ENCODE measurements around the gene SQSTM1. TPM values are rescaled to one million over a fixed set of nuclear protein-coding genes. Genes with fewer than 3 reads are reported as not detected.

The SQSTM1 gene
- total and polyA plus RNA-seq, 2 experiments from 2014 or later = 402 to 641 TPM

DNA sequence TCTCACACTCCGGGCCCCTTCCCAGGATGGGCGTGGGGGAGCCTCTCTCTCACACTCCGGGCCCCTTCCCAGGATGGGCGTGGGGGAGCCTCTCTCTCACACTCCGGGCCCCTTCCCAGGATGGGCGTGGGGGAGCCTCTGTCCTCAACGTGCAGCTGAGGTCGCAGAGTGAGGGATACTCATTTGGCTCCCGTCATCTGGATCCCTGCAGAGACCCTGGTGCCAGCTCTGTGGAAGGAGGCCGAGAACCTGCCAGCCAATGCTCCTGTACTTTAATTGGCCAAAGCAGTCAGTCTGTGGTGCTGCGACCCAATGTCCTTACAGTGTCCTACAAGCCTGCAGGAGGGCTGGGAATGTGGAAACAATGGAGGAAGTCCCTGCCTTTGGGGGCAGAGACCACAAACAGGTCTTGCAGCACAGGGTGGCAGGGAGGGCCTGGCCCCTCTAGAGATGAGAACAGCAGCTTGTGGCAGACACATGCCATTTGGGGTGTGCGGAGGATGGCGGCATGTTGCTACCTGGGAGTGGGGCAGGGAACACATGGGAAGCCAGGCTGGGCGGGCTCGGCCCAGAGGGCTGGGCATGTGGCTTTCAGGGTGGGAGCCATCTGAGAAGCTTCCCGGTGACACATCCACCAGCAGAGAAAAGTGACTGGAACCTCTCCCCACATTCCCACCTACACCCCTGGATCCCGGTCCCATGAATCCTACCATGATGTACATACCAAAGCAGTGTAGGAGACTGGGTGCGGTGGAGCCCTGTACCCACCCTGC lies 51.5 kb downstream of the SQSTM1 start:
- DNase-seq (ENCODE audit: low spot score) = no peak
- no peaks in the 10 kb centered on the region for H3K9me3 ChIP-seq (ENCODE audit: low read depth)
- no peak overlapping the region for H3K4me3 ChIP-seq
- no peaks in the 10 kb centered on the region for H3K36me3 ChIP-seq (replicated peaks; ENCODE audit: insufficient read depth, low read depth)
- no peaks in the 10 kb centered on the region for H4K20me1 ChIP-seq (ENCODE audit: insufficient read depth, poor library complexity, severe bottlenecking)
- 93% methylated on average over 8 of the region's 18 CpGs for WGBS (ENCODE audit: low lambda C conversion rate, missing lambda C conversion rate)
- TF ChIP-seq EZH2phosphoT487 (IDR thresholded peaks at IDR 0.05; ENCODE audit: low read depth, severe bottlenecking, unreplicated experiment) (no peak), EZH2 (IDR thresholded peaks at IDR 0.05; ENCODE audit: borderline replicate concordance) (no peak)
- TF ChIP-seq, protein P1, sequence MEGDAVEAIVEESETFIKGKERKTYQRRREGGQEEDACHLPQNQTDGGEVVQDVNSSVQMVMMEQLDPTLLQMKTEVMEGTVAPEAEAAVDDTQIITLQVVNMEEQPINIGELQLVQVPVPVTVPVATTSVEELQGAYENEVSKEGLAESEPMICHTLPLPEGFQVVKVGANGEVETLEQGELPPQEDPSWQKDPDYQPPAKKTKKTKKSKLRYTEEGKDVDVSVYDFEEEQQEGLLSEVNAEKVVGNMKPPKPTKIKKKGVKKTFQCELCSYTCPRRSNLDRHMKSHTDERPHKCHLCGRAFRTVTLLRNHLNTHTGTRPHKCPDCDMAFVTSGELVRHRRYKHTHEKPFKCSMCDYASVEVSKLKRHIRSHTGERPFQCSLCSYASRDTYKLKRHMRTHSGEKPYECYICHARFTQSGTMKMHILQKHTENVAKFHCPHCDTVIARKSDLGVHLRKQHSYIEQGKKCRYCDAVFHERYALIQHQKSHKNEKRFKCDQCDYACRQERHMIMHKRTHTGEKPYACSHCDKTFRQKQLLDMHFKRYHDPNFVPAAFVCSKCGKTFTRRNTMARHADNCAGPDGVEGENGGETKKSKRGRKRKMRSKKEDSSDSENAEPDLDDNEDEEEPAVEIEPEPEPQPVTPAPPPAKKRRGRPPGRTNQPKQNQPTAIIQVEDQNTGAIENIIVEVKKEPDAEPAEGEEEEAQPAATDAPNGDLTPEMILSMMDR (IDR thresholded peaks at IDR 0.05; ENCODE audit: poor library complexity) = no peak
- no peaks in the 10 kb centered on the region for H3K4me1 ChIP-seq (ENCODE audit: insufficient read depth)
- no peak overlapping the region for H3K4me2 ChIP-seq
- H3K9me2 ChIP-seq (replicated peaks; ENCODE audit: insufficient read depth) = no peaks in the 10 kb centered on the region
- no peaks in the 10 kb centered on the region for H3K27me3 ChIP-seq
- no peak overlapping the region for H2AFZ ChIP-seq
- H3K79me2 ChIP-seq = no peaks in the 10 kb centered on the region
- no peak overlapping the region for H3K27ac ChIP-seq

DNA sequence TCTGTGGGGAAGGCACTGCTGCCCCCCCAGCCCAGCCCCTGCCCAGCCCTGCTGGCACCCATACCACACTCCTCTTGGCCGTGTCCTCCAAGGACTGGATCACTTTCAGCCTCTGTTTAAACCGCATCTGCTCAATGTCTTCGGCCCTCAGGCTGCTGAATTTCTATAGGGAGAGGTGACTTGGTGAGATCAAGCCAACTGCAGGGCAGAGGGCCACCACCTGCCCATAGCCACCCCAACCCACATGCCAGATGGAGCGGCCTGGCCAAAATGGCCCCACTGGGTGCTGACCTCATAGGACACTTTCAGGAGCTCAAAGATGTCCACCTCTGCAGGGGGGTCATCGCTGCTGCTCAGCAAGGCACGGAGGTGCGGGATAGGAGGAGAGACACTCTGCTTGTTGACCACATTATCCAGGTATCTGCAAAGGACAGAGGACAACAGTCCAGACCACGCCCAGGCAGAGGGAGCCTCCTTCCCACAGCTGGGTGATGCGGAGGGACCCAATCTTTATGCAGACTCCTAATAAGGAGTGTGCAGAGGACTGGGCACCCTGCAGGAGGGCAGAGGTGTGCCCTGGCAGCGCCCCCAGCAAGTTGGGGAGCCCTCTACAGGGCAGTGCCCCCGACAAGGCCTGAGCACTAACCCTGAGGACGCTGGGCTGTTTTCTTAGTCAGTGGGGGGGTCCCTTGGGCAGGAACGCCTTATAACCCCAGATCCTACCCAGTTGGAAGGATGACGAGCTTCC lies 52.3 kb downstream of the SQSTM1 start:
- Histone ChIP-seq H3K9me2 (replicated peaks; ENCODE audit: insufficient read depth) (no peaks in the 10 kb centered on the region), H3K27me3 (no peaks in the 10 kb centered on the region), H3K4me2 (no peak overlapping the region), H3K27ac (no peak overlapping the region), H2AFZ (no peak overlapping the region), H3K4me3 (no peak overlapping the region), H4K20me1 (ENCODE audit: insufficient read depth, poor library complexity, severe bottlenecking) (no peaks in the 10 kb centered on the region), H3K4me1 (ENCODE audit: insufficient read depth) (no peaks in the 10 kb centered on the region), H3K36me3 (replicated peaks; ENCODE audit: insufficient read depth, low read depth) (no peaks in the 10 kb centered on the region), H3K9me3 (ENCODE audit: low read depth) (no peaks in the 10 kb centered on the region), H3K79me2 (no peaks in the 10 kb centered on the region)
- DNase-seq (ENCODE audit: low spot score) = no peak
- TF ChIP-seq EZH2 (IDR thresholded peaks at IDR 0.05; ENCODE audit: borderline replicate concordance) (no peak), EZH2phosphoT487 (IDR thresholded peaks at IDR 0.05; ENCODE audit: low read depth, severe bottlenecking, unreplicated experiment) (no peak)
- TF ChIP-seq, protein P1 (IDR thresholded peaks at IDR 0.05; ENCODE audit: poor library complexity) = no peak
- WGBS (ENCODE audit: low lambda C conversion rate, missing lambda C conversion rate) = 94% methylated on average over 14 of the region's 14 CpGs

DNA sequence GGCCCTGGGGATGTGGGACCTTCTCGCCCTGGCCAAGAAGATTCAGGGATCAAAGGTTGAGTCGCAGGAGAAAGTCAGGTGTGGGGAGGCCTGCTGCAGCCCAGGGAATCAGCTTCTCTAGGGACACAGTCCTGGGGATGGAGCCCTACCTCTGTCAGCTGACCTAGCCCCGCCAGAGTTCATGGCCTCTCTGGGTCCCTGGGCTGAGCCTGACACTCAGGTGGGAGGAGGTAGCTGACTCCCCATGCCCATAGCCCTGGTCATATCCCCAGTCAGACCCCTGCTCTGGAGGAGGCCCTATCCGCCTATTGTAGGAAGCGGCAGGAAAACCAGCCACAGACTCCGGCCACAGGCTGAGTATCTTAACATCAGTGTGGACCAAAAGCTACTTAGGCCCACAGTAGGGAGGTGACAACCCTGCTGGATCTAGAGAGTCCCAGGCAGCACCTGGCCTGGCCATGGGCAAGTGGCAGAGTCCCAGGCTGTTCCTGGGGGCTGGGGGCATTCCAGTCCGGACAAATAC lies 52.9 kb downstream of the SQSTM1 start:
- H3K4me2 ChIP-seq = no peak overlapping the region
- no peak overlapping the region for H2AFZ ChIP-seq
- H3K79me2 ChIP-seq = no peaks in the 10 kb centered on the region
- H3K36me3 ChIP-seq (replicated peaks; ENCODE audit: insufficient read depth, low read depth) = no peaks in the 10 kb centered on the region
- no peaks in the 10 kb centered on the region for H3K4me1 ChIP-seq (ENCODE audit: insufficient read depth)
- TF ChIP-seq, protein P1 (IDR thresholded peaks at IDR 0.05; ENCODE audit: poor library complexity) = no peak
- no peaks in the 10 kb centered on the region for H3K27me3 ChIP-seq
- DNase-seq (ENCODE audit: low spot score) = no peak
- no peaks in the 10 kb centered on the region for H3K9me3 ChIP-seq (ENCODE audit: low read depth)
- H3K9me2 ChIP-seq (replicated peaks; ENCODE audit: insufficient read depth) = no peaks in the 10 kb centered on the region
- no peak overlapping the region for H3K4me3 ChIP-seq
- WGBS (ENCODE audit: low lambda C conversion rate, missing lambda C conversion rate) = 94% methylated on average over 7 of the region's 7 CpGs
- no peak overlapping the region for H3K27ac ChIP-seq
- H4K20me1 ChIP-seq (ENCODE audit: insufficient read depth, poor library complexity, severe bottlenecking) = no peaks in the 10 kb centered on the region

Measured in hepatocyte (in vitro differentiated cells).